HG02938 (cell line): ENCODE measurements around the gene FLOT1.

Experiments
- ATAC-seq: cut with Tn5 transposase; IDR thresholded peaks from one replicate; pipeline ENCODE4 v1.9.1; 2021; ENCODE audit warnings: mild to moderate bottlenecking, moderate library complexity; ENCODE audit not compliant: unreplicated experiment

FLOT1 gene

DNA sequence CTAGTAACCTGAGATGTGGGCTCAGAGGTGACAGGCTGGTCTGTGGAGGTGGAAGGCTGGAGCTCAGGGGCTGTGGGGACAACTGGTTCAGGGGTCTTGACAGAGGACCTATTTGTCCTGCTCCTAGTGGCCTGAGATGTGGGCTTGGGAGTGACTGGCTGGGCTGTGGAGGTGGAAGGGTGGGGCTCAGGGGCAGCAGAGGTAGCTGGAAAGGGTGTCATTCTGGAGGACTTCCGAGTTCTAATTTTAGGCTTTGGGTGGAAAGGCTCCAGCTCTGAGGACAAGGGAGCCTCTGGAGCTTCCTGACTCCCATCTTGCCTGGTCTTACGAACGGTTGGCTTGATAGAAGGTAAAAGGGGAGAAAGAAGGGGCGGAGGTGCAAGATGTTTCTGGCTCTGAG lies 36.9 kb downstream of the FLOT1 start:
- no peak for ATAC-seq

DNA sequence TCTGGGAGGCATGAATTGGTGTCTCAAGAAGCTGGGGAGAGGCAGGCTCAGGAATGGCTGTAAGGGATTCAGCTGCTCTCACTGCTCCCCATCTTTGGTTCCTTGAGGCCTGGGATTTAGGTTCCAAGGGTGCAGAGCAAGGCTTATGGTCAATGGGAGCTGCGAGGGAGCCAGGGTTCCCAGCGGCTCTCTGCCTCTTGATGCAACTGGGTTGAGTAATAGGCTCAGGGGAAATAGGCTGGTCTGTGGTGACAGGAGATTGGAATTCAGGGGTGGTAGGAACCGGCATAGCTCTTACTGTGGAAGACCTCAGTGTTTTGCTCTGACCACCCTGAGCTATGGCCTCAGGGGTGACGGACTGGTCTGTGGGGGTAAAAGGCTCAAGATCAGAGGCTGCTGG lies 38.7 kb downstream of the FLOT1 start:
- no peak for ATAC-seq

DNA sequence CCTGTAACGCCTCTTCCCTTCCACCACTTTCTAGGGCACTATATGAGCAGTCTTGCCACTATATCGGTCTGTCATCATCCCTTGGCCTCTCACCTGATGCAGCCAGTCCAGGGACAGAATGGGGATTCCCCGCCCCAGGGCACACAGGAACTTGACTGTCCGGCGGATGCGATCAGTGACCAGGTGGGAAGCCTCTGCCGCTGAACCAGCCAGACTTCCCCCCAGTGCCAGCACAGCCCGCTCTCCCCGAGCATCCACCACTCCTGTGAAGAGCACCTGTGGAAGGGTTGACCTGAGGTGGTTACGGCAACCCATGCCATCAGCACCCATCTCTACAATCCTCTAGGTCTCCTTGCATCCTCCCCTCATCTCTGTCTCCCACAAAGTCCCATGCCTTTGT lies 39.5 kb downstream of the FLOT1 start:
- no peak for ATAC-seq

DNA sequence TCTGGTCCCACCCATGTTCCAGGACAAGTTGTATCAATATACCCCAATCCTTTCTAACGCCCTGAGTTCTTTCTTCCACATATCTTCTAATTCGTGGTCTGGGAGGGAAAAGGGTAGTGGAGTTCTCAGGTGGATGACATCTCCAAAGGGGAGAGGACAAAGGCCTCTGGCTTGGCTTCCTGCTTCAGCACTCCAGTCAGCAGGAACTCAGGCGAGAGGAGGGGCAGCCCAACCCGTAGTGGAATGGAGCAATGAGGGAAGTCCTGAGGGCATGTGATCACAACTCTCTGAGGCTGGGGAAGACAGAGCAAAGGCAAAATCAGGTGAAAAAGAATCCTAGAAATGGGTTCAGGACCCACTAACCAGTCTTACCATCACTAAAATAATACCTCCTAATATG lies 42.1 kb downstream of the FLOT1 start:
- no peak for ATAC-seq

DNA sequence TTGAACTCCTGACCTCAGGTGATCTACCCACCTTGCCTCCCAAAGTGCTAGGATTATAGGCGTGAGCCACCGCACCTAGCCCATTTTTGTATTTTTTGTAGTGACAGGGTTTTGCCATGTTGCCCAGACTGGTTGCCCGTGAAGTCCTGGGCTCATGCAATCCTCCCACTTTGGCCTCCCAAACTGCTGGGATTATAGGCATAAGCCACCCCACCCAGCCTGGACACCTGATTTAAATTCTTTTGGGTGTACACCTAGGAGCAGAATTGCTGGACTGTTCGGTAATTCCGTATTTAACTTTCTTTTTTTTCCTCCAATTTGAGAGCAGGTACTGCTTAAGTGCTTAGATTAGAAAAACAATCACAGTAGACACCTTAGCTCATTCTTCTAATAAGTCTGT lies 46.1 kb downstream of the FLOT1 start:
- no peak for ATAC-seq

DNA sequence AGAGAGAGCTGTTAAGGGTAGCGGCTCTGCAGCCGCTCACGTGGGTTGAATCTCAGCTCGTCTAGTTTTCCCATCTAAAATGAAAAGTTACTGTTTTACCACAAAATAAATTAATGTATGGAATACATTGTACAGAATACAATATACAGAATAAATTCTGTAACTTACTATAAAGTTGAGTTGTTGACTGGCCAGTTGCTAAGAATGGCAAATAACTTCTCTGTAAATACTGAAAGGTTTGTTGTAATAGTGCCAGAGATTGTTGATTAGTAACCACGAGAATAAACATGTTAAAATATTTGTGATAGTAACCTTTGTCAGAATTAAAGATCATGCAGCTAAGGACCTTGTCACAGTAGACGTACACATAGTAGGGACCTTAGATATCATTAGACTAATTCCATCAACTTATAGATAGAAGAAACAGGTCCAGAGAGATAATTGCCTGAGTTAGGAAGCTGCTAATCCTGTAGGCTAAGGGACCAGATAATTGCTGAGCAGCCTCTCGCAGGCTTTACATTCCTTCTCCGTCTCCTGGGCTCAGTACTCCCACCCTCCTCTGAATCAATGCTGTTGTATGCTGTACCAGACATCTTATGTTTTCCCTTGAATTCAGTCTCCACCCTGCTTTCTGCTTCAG lies 51.2 kb downstream of the FLOT1 start:
- no peak for ATAC-seq

DNA sequence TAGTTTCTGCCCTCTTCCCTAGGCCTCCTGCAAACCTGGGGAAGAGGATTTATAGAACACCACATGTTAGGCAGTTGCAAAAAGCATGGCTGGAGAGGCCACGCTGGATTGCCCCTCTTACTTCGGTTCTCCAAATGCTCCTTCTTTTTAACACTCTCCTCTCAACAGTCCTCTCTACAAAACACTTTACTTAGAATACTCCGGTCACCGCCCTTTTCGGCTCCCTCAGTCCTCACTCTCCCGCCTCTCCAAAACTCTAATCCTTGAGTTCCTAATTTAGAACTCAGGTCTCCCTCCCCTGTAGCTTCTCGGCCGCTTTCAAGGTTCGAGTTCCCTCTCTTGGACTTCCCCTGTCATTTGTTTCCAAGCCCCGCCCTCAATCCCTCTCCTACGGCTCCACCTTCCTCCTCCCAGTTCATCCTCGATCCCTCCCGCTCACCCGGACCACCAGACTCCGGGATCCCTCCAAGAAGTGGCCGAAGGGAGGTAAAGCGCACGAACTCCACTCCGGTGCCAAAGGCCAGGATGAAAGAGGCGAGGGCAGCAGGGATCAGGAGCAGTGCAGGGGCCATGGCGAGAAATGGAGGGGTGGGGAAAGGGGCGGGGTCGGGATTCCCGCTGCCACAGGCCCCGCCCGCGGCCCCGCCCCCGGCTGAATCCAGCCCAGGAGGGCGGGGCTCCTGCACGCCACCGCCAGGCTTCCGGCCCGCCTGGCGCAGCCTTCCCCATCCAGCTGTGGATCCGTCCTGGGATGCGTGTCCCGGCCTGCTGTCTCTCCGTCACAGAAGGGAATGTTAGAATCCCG lies 51.9 kb downstream of the FLOT1 start, which contains the start of gene NRM:
NRM (minus strand) TSS at position 582 of the 805 bp plus-strand sequence; CDS start at position 572, 10 bp downstream.
- ATAC-seq, result no peak

DNA sequence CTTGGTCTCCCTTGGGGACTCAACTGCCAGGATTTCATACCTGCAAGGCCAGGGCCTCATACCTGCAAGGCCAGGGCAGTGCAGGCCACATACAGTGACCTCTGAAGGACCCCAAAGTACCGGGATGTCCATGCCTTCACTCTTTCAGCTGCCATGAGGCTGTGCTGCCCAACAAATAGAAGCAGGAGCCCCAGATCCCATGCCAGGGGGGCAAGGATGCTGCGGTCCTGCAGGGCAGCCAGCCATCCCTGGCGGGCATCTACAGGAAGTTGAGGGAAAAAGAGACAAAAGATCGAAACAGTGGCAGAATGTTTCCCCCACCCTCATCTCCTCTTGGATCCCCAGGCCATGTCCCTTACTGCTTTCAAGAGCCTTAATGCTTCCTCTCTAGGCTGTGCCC lies 52.5 kb downstream of the FLOT1 start:
- ATAC-seq, result no peak

DNA sequence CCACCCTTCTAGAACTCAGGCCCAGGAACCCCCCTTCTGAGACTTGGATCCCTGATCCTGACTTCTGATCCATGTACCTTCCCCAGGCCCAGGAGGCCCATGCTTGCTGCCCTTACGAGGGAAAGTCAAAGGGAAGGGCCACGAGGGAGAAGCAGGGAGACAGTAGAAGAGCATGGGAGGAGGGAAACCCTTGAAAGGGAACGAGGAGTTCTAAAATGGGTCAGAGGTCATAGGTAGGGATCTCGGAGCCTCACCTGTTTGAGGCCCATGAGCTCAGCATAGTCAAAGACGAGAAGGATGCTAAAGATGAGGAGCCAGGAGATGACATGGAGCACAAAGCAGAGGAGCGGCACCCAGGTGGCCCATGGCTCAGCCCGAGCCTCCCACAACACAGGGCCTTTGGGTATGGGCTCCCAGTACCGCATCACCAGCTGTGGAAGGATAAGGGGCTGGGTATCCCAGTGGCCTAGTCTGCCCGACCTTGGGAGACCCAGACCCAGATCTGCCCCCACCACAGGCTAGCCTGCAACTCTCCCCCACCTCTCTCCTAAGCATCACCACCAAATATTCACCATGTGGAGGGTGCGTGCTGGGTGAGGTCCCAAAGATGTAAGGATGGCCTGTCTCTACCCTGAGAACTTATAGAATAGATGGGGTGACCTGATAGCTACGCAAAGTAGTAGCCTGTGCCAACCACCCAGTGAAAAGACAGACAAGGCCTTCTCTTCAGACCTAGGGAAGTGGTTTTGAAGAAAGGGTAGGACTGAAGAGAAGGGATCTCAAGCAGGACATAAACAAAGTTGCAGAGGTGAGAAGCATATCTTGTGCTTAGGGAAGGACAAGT lies 53.2 kb downstream of the FLOT1 start:
- ATAC-seq, result no peak

DNA sequence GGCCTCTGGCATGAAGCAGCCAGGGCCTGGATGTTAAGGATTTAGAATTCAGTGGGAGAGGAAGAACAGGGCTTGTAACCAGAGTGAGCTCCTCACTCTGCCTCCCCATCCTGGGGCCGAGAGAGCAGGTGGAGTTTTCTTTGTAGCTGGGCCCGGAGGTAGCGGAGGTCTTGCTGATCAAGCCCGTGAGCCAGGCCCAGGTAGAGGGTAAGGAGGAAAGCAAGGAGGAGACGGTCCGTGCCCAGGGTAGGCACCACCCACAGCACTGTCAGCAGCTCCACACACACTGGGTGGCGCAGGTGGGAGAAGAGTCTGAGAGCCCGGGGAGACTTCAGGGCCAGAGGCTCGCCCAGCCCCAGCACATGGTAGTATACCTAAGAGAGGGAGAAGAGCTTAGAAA lies 53.9 kb downstream of the FLOT1 start:
- ATAC-seq, result no peak

DNA sequence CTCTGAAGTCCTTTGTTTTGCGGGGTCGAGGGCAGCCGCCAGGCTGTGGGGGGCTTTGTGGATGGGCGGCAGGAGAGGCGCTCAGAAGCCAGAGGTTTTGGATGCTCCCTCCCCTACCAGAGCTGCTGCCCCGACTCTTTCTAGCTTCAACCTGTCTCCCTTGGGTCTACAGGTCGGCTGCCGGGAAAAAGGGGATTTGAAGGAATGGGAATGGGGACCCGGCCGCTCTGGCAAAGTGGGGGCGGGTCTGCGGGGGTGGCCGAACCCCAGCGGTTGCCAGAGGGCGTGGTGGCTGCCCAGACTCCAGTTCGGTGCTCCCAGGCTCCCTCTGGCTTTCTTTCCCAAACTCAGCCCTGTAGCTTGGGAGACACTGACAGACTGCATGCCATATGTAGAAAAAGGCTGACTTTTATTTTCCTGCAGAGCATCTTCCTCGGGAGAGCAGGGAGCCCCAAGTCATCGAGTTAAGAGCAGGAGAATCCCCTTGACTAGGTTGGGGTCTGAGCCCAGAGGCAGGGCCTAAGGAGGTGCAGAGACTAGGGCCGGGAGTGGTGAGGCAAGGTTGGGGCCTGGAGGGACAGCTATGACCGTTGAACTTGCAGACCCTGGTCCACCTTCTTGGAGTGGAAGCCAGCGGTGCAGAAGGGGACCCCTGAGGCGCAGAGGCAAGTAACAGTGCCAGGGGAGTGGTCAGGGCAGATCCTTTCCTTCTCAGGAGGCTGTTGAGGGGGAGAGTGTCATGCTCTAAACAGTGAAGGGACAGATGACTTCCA lies 54.6 kb downstream of the FLOT1 start:
- no peak for ATAC-seq

DNA sequence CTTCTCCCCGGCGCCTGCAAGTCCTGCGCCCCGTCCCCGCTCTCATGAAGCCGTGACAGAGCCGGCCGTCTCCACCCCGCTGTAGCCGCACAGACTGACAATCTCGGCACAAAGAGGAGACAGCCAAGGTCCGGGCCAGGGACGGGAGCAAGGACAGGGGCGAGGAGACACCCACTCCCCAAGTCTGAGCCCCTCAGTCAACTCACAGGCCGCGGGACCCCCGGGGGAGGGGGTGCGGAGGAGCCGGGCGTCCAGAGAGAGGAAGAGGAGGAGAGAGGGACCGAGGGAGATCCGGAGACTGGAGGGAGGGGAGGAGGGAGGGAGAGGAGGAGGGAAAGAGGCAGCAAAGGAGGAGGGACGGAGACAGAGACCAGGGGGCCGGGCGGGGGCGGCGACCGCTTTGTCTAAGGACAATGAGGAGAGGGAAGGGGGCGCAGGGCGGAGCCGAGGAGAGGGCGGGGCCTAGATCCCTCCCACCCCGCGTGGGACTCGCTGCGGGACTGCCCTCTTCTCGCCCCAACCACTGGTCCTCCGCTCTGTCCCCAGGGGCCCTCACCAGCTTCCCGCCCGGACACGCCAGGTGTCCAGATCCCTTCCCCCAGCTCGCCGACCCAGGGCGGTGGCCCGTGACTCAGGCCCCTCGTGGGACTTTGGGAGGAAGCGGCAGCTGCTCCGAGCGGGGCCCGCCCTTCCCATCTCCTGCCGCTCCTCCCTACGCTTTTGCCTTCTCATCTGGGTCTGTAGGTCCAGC lies 55.4 kb downstream of the FLOT1 start:
- peak; percentile 41 for ATAC-seq

DNA sequence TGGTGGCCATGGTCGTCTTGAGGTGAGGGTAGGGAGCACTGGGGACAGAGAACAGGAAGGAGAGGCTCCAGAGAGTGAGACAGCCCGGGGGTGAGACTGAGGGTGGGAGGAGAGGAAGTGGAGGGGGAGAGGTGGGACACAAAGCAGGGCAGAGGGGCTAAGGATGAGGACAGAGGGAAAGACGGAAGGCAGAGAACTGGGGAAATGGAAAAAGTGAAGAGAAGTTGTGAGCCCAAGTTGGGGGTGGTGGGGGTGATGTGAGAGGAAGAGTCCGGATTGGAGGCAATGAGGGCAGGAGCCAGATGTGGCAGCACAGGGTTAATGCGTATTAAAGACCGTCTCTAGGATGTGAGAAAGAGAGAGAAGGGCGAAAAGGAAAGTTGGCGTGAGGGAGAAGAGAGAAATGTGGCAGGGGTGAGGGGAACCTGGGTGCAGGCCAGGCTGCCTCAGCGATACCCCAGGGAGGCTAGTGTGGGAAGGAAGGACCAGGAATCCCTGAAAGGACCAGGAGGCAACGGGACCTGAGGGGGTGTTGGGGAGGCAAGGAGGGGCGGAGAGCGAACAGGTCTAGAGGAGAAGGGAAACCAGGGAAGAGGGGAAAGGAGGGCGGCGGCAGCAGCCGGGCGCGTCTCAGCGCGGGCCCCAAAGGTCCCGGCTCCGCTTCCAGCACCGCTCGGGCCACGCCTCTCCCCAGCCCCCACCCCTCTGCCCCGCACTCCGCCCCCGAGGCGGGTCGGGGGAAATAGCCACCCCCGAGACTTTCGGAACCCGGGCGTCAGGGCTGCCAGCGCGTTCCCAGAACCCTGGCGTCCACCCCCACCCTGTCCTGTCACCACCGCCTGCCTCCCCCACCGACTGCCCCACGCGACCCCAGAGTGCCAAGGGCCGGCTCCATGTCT lies 56.2 kb downstream of the FLOT1 start, which contains the start of gene PPP1R18:
PPP1R18 (minus strand) TSS at position 637 of the 899 bp plus-strand sequence; CDS start at position 10, 627 bp downstream.
- ATAC-seq, result no peak

DNA sequence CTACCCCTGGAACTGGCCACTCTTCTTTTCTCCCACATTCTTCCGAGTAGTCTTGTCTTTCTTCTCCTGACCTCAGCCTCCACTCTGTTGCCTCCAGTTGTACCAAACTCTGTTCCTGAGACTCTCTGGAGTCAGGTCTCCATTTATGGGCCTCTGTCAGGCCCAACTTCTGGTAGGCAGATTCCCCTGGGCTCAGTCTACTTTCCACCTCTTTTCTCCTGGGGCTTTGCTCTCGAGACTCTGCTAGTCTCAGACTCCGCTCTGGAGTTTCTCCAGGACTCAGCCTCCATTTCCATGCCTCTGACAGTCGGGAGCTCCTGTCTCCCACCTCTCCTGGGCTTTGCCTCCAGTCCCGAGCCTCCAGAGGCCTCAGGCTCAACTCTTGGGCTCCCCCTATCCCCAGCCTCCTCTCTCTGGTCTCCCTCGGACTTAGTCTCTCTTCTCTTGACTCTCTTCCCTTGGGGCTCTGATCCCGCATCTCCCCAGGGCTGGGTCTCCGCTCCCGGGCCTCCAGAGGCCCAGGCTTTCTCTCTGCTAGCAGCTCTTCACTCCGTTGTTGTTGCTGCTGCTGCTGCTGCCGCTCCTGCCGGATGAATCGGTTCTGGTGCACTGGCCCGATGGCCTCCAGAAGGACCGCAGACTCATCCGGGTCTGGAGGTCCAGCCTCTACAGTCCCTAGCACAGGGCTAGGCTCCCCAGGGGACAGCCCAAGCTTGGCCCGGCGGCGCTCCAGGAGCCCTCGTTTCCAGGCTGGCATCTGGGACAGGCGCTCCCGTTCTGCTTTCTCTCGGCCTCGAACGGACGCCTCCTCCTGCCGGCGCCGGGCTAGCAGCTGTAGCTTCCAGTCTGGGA lies 57.1 kb downstream of the FLOT1 start:
- no peak for ATAC-seq

DNA sequence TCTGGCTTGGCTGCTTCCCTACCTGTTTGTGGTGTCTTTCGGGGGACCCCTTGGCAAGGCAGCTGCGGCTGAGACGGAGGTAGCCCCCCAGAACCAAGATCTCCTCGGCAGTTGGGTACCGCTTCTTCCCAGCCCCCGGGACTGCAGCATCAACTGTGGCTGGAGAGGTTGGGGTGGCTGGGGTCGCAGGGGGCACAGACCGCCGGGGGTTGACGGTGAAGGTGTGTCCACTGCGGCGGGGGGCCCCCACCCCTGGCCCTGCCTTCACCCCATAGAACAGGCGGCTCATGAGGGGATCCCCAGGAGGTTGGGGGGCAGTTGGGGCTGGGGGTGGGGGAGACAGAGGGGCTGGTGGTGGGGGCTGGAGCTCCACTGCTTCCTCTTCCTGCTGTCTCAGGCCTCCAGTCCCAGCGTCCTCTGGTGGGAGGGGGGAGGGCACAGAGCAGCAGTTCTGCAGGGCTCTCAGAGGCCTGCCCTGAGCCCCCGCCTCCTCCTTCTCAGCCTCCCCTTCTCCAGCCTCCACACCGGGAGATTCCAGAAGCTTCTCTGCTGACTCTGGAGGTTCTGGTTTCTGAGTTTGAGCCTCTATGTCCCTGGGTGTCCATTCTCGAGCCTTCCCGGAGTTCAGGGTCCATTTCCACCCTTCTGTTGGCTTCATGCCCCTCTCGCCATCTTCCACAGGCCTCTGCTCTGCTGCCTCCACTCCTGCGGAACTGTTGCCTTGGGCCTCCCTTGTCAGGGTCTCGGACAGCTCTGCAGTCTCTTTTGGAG lies 57.9 kb downstream of the FLOT1 start:
- ATAC-seq, result no peak

DNA sequence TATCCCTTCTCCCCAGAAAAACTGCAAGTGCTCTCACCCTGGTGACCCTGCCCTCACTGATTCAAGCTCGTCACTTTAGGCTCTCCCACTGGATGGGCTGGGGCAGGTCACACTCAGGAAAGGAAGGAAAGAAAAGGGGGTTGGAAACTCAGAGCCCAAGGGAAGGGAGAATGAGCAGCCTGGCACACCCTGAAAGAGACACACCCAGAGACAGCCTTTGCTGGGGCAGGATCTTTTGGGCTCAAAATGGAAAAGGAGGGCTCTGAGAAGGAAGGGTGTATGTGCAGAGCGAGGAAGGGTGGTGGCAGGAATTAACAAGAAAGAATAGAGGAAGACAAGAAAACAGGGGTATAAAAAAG lies 58.5 kb downstream of the FLOT1 start:
- no peak for ATAC-seq

DNA sequence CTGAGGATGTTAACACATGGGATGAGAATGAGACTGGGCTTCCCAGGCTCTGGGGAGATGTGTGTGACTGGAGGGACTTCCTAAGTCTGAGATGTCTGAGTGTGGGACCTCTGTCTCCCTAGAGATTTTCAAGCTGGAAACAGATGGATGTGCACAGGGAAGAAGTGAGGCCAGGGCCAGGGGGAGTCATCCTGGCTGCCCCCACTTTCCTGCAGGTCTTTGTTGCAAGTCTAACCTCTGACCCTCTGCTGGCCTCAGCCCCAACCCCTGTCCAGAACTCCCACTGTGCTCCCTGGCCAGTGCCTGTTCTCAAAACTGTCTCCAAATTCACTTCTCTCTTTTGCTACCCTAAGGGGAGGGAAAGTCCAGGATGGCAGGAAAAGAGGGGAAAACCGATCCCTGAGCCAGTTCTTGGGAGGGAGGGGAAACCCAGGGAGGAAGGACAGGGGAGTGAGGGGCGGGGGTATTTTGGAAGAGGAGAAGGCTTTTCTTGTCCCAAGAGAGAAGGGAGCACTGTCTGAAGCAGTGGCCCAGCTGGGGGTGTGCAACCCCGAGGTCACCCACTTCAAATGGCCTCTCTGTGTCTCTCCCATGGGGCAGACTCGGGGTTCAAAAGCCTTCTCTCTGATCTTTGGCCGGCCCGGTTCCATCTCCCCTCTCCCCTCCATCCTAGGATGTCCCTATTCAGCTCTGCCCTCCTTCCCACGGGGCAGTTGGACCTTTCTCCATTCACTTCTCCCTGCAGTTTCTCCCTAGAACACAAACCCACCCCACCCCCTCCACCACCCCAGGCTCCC lies 59.1 kb downstream of the FLOT1 start:
- ATAC-seq, result no peak
